GM15510 (cell line): ENCODE results near the gene BCAR1.

Experiments
- POLR2A ChIP-seq: IDR thresholded peaks from 3 replicates; pipeline ENCODE4 v1.6.1; 2011; ENCODE audit warnings: borderline replicate concordance; ENCODE audit not compliant: insufficient read length; ENCODE audit errors: extremely low read depth

BCAR1 gene

GRCh38 chr16:75251280-75252048 lies at the start of gene BCAR1:
BCAR1 (minus strand) TSS chr16:75251624; CDS start chr16:75251482, 142 bp downstream.
- peak; percentile 48 for TF ChIP-seq POLR2A

- TF ChIP-seq POLR2A: no peak
These were observed 46.8 kb upstream of the BCAR1 start for GRCh38 chr16:75298267-75298666.

GRCh38 chr16:75296606-75297005 lies 45.2 kb upstream of the BCAR1 start:
- no peak for TF ChIP-seq POLR2A

- no peak for TF ChIP-seq POLR2A
These were observed 43.5 kb upstream of the BCAR1 start for GRCh38 chr16:75294773-75295459.

- no peak for TF ChIP-seq POLR2A
These were observed 42.3 kb upstream of the BCAR1 start for GRCh38 chr16:75293772-75294171.

GRCh38 chr16:75293173-75293572 lies 41.7 kb upstream of the BCAR1 start:
- no peak for TF ChIP-seq POLR2A

GRCh38 chr16:75292691-75293090 lies 41.3 kb upstream of the BCAR1 start:
- TF ChIP-seq POLR2A: no peak

GRCh38 chr16:75289189-75289588 lies 37.8 kb upstream of the BCAR1 start:
- no peak for TF ChIP-seq POLR2A

- no peak for TF ChIP-seq POLR2A
These were observed 37.2 kb upstream of the BCAR1 start for GRCh38 chr16:75288596-75289120.

GRCh38 chr16:75288181-75288580 lies 36.8 kb upstream of the BCAR1 start:
- no peak for TF ChIP-seq POLR2A

- TF ChIP-seq POLR2A: no peak
These were observed 36.3 kb upstream of the BCAR1 start for GRCh38 chr16:75287708-75288107.

- no peak for TF ChIP-seq POLR2A
These were observed 35.0 kb upstream of the BCAR1 start for GRCh38 chr16:75286389-75286788.

- TF ChIP-seq POLR2A: no peak
These were observed 31.2 kb upstream of the BCAR1 start for GRCh38 chr16:75282466-75283281.

GRCh38 chr16:75281826-75282225 lies 30.4 kb upstream of the BCAR1 start:
- no peak for TF ChIP-seq POLR2A

GRCh38 chr16:75280331-75280804 lies 28.9 kb upstream of the BCAR1 start:
- no peak for TF ChIP-seq POLR2A
